NCI-H1417 treated with DMSO at 0.1 percent for 48 hours (cell line): ENCODE measurements around the gene CD37.

Experiments
- DNase-seq: peaks from one replicate; lab custom pipeline; 2025; lab: John Stamatoyannopoulos, UW

CD37 gene

DNA sequence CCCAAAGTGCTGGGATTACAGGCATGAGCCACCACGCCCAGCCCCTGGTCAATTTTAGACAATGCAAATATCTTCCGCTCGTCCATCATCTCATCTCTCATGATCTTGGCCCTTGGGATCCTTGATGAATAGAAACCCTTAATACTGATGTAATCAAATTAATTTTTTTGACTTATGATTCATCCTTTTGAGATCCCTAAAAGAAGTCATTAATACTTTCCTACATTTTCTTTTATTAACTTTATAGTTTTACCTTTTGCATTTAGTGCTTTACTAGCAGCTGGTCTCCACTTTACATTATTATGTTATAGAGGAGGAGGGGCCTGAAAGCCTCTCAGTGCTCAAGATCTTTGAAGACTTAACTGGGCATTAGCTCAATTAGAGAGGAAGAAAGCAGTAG is 45.2 kb downstream of the CD37 start:
- no peak for DNase-seq

DNA sequence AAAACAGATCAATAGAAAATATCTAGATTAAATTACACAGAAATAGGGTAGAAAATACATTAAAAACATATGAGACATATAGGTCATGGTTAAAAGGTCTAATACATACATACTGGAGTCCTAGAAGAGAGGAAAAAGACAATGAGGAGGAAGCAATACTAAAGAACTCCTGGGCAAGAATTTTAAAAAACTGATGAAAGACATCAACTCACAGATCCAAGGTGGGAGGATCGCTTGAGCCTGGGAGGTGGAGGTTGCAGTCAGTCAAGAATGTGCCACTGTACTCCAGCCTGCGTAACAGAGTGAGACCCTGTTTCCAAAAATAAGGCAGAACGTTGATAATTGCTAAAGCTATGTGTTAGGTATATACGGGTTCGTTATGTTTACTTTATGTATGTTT is 47.4 kb downstream of the CD37 start:
- DNase-seq = no peak

DNA sequence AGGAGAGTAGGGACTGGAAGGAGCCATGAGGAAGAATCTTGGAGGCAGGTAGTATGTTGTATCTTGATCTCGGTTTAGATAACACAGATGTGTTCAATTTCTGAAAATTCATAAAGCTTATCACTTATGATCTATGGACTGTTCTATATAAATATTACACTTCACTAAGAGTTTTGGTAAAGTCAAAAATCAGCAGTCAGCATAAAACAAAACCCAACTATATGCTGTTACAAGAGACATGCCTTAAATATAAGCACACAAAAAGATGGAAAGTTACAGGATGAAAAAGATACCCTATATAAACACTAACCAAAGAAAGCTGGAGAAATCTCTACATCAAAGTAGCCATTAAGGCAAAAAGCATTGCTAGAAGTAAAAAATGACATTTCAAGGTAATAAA is 48.4 kb downstream of the CD37 start:
- no peak for DNase-seq

DNA sequence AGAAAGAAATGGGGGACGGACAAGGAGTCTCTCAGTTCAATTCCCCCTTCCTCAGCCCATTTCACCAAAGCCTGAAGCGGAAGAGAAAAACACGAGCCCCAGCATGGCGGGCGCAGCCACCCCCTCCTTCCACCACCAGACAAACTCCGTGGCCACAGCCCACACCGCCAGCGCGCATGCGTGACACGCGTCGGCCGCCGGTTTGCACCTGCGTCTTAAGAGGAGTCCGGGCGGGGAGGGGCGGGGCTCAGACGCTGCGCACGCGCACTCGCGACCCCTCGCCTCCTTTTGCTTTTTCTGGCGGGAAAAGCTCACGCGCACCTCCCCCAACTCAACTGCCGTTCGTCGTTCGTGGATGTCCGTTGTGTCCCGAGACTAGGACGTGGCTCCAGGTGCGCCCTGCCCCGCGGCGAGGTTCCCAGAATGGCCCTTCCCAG is 52.7 kb downstream of the CD37 start, which contains the start of gene KASH5:
KASH5 (plus strand) TSS at position 314 of the 437 bp plus-strand sequence. CDS start 2,635 bp downstream, outside the sequence.
- no peak for DNase-seq

- DNase-seq = no peak
Observed at GRCh38 chr19:49389406-49389805, 54.2 kb downstream of the CD37 start.
